Measurements from ENCODE around the gene ULK4. TPM values are rescaled to one million over a fixed set of nuclear protein-coding genes. Genes with fewer than 3 reads are reported as not detected.
"Not testable (repeated sequence)": the region's sequence is repeated elsewhere in the genome, so short reads cannot be mapped to it uniquely, and the experiment has no call there.

Gene ULK4
- total RNA-seq, 2 donors from 2014 or later, result 30.5 to 31.5 TPM

GRCh38 chr3:41573591-41573990 is 388.3 kb downstream of the ULK4 start:
- no peaks in the 10 kb centered on the region for H3K36me3 Mint-ChIP-seq (ENCODE audit: low read depth)
- DNase-seq (no peak), ATAC-seq (no peak)
- H3K27ac Mint-ChIP-seq, result no peak overlapping the region
- no peaks in the 10 kb centered on the region for H3K4me1 Mint-ChIP-seq
- H3K9me3 ChIP-seq (ENCODE audit: control insufficient read depth, low read length, poor library complexity, severe bottlenecking), result no peaks in the 10 kb centered on the region
- H3K27me3 Mint-ChIP-seq, result no peaks in the 10 kb centered on the region
- H3K4me3 Mint-ChIP-seq, result no peak overlapping the region

GRCh38 chr3:41572092-41572491 is 389.8 kb downstream of the ULK4 start:
- Mint-ChIP-seq H3K27me3 (no peaks in the 10 kb centered on the region), H3K36me3 (ENCODE audit: low read depth) (peaks cover 1% of the 10 kb centered on the region), H3K4me3 (no peak overlapping the region), H3K4me1 (no peaks in the 10 kb centered on the region), H3K27ac (no peak overlapping the region)
- no peaks in the 10 kb centered on the region for H3K9me3 ChIP-seq (ENCODE audit: control insufficient read depth, low read length, poor library complexity, severe bottlenecking)
- DNase-seq (no peak), ATAC-seq (no peak)

- DNase-seq (no peak), ATAC-seq (no peak)
- Mint-ChIP-seq H3K4me1 (no peaks in the 10 kb centered on the region), H3K27ac (no peak overlapping the region), H3K4me3 (no peak overlapping the region), H3K36me3 (ENCODE audit: low read depth) (peaks cover 2% of the 10 kb centered on the region), H3K27me3 (no peaks in the 10 kb centered on the region)
- H3K9me3 ChIP-seq (ENCODE audit: control insufficient read depth, low read length, poor library complexity, severe bottlenecking), result no peaks in the 10 kb centered on the region
These were observed 392.1 kb downstream of the ULK4 start for GRCh38 chr3:41569632-41570305.

- Mint-ChIP-seq H3K36me3 (ENCODE audit: low read depth) (peaks cover 2% of the 10 kb centered on the region), H3K4me1 (no peaks in the 10 kb centered on the region), H3K4me3 (no peak overlapping the region), H3K27ac (no peak overlapping the region), H3K27me3 (no peaks in the 10 kb centered on the region)
- no peaks in the 10 kb centered on the region for H3K9me3 ChIP-seq (ENCODE audit: control insufficient read depth, low read length, poor library complexity, severe bottlenecking)
- DNase-seq (no peak), ATAC-seq (no peak)
These were observed 395.9 kb downstream of the ULK4 start for GRCh38 chr3:41565948-41566514.

DNA sequence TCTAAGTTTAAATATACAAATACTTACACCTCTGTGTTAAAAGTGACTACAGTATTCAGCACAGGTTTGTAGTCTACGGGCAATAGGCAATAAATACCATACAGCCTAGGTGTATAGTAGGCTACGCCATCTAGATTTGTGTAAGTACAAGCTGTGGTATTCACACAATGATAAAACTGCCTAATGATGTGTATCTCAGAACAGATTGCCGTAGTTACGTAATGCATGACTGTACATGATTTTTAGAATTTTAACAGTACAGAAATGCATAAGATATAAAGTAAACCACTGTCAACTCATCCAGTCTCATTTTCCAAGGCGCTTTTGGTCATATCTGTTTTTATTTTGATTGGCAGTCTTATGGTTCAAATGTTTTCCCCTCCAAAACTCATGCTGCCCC is 396.9 kb downstream of the ULK4 start:
- H3K4me3 Mint-ChIP-seq, result no peak overlapping the region
- no peak for DNase-seq
- H3K27ac Mint-ChIP-seq, result no peak overlapping the region
- H3K27me3 Mint-ChIP-seq, result no peaks in the 10 kb centered on the region
- H3K4me1 Mint-ChIP-seq, result no peaks in the 10 kb centered on the region
- no peak for ATAC-seq
- H3K9me3 ChIP-seq (ENCODE audit: control insufficient read depth, low read length, poor library complexity, severe bottlenecking), result no peaks in the 10 kb centered on the region
- peaks cover 2% of the 10 kb centered on the region for H3K36me3 Mint-ChIP-seq (ENCODE audit: low read depth)

DNA sequence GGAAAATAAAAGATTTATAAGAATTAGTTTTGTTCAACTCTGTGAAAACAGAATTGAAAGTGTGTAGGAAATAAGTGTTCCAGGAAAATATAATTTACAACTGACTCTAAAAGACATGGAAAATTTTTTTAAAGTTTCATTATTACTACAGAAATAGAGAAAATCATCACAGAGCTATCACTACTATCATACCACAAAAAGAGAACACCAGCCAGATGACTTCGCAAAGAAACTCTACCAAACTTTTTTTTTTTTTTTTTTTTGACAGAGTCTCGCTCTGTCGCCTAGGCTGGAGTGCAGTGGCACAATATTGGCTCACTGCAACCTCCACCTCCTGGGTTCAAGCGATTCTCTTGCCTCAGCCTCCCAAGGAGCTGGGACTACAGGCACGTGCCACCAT is 405.7 kb downstream of the ULK4 start:
- H3K27ac Mint-ChIP-seq; DNase-seq; ATAC-seq; H3K9me3 ChIP-seq (ENCODE audit: control insufficient read depth, low read length, poor library complexity, severe bottlenecking); H3K27me3 Mint-ChIP-seq; H3K4me1 Mint-ChIP-seq; H3K36me3 Mint-ChIP-seq (ENCODE audit: low read depth); H3K4me3 Mint-ChIP-seq: not testable (repeated sequence)

- H3K36me3 Mint-ChIP-seq (ENCODE audit: low read depth), result no peaks in the 10 kb centered on the region
- no peaks in the 10 kb centered on the region for H3K4me1 Mint-ChIP-seq
- no peak for DNase-seq
- no peaks in the 10 kb centered on the region for H3K27me3 Mint-ChIP-seq
- no peak overlapping the region for H3K27ac Mint-ChIP-seq
- no peaks in the 10 kb centered on the region for H3K9me3 ChIP-seq (ENCODE audit: control insufficient read depth, low read length, poor library complexity, severe bottlenecking)
- no peak overlapping the region for H3K4me3 Mint-ChIP-seq
- ATAC-seq, result no peak
These were observed 428.9 kb downstream of the ULK4 start for GRCh38 chr3:41532976-41533375.

- no peaks in the 10 kb centered on the region for H3K9me3 ChIP-seq (ENCODE audit: control insufficient read depth, low read length, poor library complexity, severe bottlenecking)
- no peak overlapping the region for H3K27ac Mint-ChIP-seq
- no peak for ATAC-seq
- H3K4me1 Mint-ChIP-seq, result no peaks in the 10 kb centered on the region
- no peak overlapping the region for H3K4me3 Mint-ChIP-seq
- no peak for DNase-seq
- H3K27me3 Mint-ChIP-seq, result no peaks in the 10 kb centered on the region
- H3K36me3 Mint-ChIP-seq (ENCODE audit: low read depth), result peaks cover 5% of the 10 kb centered on the region
These were observed 434.8 kb downstream of the ULK4 start for GRCh38 chr3:41526995-41527573.

DNA sequence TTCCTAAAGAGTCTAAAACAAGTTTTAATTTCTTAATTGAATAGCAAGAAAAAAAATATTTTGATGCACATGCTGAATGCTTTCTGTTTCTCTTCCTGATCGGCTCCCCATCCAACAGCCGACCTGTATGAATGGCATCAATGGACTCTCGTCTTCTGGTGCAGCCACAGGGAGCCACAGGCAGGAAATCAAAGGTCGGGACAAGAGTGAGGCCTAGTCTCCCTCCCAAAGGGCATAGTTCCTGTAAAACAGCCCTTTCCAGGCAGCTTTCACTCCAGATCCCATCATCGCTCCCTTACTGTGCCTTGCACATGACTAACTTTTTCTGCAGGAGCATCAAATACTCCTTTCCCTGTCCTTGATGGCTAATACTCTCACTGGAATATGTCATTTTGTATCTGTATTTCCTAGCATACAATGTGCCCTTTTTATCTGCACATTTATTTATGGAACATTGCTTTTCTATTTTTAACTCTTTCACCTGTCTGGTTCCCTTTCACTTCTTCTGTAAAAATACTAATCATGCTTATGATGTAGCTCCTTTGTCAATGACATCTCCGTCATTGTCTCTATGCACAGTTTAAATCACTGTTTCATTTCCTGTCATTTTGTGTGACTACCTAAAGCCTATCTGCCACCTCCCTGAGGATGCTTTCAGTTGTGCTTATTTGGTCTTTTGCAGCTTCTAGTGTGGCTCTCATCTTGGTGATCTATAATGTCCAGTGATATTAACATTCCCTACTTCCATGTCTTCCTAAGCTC is 436.4 kb downstream of the ULK4 start:
- no peaks in the 10 kb centered on the region for H3K9me3 ChIP-seq (ENCODE audit: control insufficient read depth, low read length, poor library complexity, severe bottlenecking)
- H3K27me3 Mint-ChIP-seq, result no peaks in the 10 kb centered on the region
- DNase-seq, result no peak
- H3K4me3 Mint-ChIP-seq, result no peak overlapping the region
- H3K36me3 Mint-ChIP-seq (ENCODE audit: low read depth), result peaks cover 5% of the 10 kb centered on the region
- H3K4me1 Mint-ChIP-seq, result no peaks in the 10 kb centered on the region
- no peak overlapping the region for H3K27ac Mint-ChIP-seq
- no peak for ATAC-seq

GRCh38 chr3:41523897-41524296 is 438.0 kb downstream of the ULK4 start:
- no peak for ATAC-seq
- Mint-ChIP-seq H3K4me1 (no peaks in the 10 kb centered on the region), H3K4me3 (no peak overlapping the region), H3K36me3 (ENCODE audit: low read depth) (peaks cover 5% of the 10 kb centered on the region), H3K27ac (no peak overlapping the region), H3K27me3 (no peaks in the 10 kb centered on the region)
- no peak for DNase-seq
- H3K9me3 ChIP-seq (ENCODE audit: control insufficient read depth, low read length, poor library complexity, severe bottlenecking), result no peaks in the 10 kb centered on the region

- no peak overlapping the region for H3K4me3 Mint-ChIP-seq
- no peak overlapping the region for H3K27ac Mint-ChIP-seq
- H3K4me1 Mint-ChIP-seq, result no peaks in the 10 kb centered on the region
- H3K9me3 ChIP-seq (ENCODE audit: control insufficient read depth, low read length, poor library complexity, severe bottlenecking), result no peaks in the 10 kb centered on the region
- H3K36me3 Mint-ChIP-seq (ENCODE audit: low read depth), result peaks cover 5% of the 10 kb centered on the region
- DNase-seq (no peak), ATAC-seq (no peak)
- H3K27me3 Mint-ChIP-seq, result no peaks in the 10 kb centered on the region
These were observed 439.3 kb downstream of the ULK4 start for GRCh38 chr3:41522612-41523011.

- no peaks in the 10 kb centered on the region for H3K4me1 Mint-ChIP-seq
- no peaks in the 10 kb centered on the region for H3K9me3 ChIP-seq (ENCODE audit: control insufficient read depth, low read length, poor library complexity, severe bottlenecking)
- no peaks in the 10 kb centered on the region for H3K27me3 Mint-ChIP-seq
- peaks cover 5% of the 10 kb centered on the region for H3K36me3 Mint-ChIP-seq (ENCODE audit: low read depth)
- H3K4me3 Mint-ChIP-seq, result no peak overlapping the region
- no peak for DNase-seq
- H3K27ac Mint-ChIP-seq, result no peak overlapping the region
- ATAC-seq, result no peak
These were observed 440.8 kb downstream of the ULK4 start for GRCh38 chr3:41521010-41521655.

GRCh38 chr3:41519746-41520145 is 442.2 kb downstream of the ULK4 start:
- H3K36me3 Mint-ChIP-seq (ENCODE audit: low read depth), result peaks cover 1% of the 10 kb centered on the region
- no peak for DNase-seq

More at GRCh38 chr3:41519746-41520145, 442.2 kb downstream of the ULK4 start:
- H3K4me1 Mint-ChIP-seq, result no peaks in the 10 kb centered on the region
- H3K9me3 ChIP-seq (ENCODE audit: control insufficient read depth, low read length, poor library complexity, severe bottlenecking), result no peaks in the 10 kb centered on the region
- no peak overlapping the region for H3K27ac Mint-ChIP-seq
- H3K4me3 Mint-ChIP-seq, result no peak overlapping the region
- H3K27me3 Mint-ChIP-seq, result no peaks in the 10 kb centered on the region
- no peak for ATAC-seq

Data from T-helper 17 cell (primary cell).